Activated CD4-positive, alpha-beta T cell treated with anti-CD3 and anti-CD28 coated beads, Interleukin-2, amount 10 ng/mL, durations not matched to agents 24 days and 14 days (primary cell): Measurements from ENCODE around the gene FAM13A. TPM values are rescaled to one million over a fixed set of nuclear protein-coding genes. Genes with fewer than 3 reads are reported as not detected.
A peak's percentile ranks its signal among the peaks of the same experiment; 100 is the strongest.

ENCODE experiments used
- DNase-seq: peaks from one replicate; pipeline ENCODE4 v3.0.0; 2022
- H3K27ac Mint-ChIP-seq: one replicate; pipeline ENCODE4 v1.8.0; 2022; ENCODE audit warnings: mild to moderate bottlenecking, mixed read lengths
- H3K27me3 Mint-ChIP-seq: one replicate; pipeline ENCODE4 v1.8.0; 2022; ENCODE audit warnings: mixed read lengths
- H3K36me3 Mint-ChIP-seq: one replicate; pipeline ENCODE4 v1.8.0; 2022; ENCODE audit warnings: low read depth, mild to moderate bottlenecking, mixed read lengths
- H3K4me1 Mint-ChIP-seq: one replicate; pipeline ENCODE4 v1.8.0; 2021; ENCODE audit warnings: mixed read lengths
- H3K4me3 Mint-ChIP-seq: one replicate; pipeline ENCODE4 v1.8.0; 2022; ENCODE audit warnings: mild to moderate bottlenecking, moderate library complexity, mixed read lengths
- H3K9me3 Mint-ChIP-seq: one replicate; pipeline ENCODE4 v1.8.0; 2021; ENCODE audit warnings: mixed read lengths
- intact Hi-C: fragments of 100-400 bp; cut with micrococcal nuclease; formaldehyde crosslinking; loops from one replicate; pipeline ENCODE4 v1.15.1; 2023
- total RNA-seq: library from RNA; stranded (reverse); gene quantifications from 2 replicates; pipeline ENCODE4 v1.2.3, GENCODE V29; 2022

FAM13A gene
- total RNA-seq, 1 donor from 2014 or later: 3.0 TPM

- no peak for DNase-seq
- Mint-ChIP-seq H3K36me3 (peaks cover 44% of the 10 kb centered on the region), H3K4me3 (no peak overlapping the region), H3K27me3 (no peaks in the 10 kb centered on the region), H3K4me1 (no peaks in the 10 kb centered on the region), H3K27ac (no peak overlapping the region), H3K9me3 (no peaks in the 10 kb centered on the region)
- intact Hi-C loops: no loop called here
Observed at GRCh38 chr4:88705223-88705622, 351.8 kb downstream of the FAM13A start.

- Mint-ChIP-seq H3K9me3 (no peaks in the 10 kb centered on the region), H3K36me3 (peaks cover 36% of the 10 kb centered on the region), H3K27me3 (no peaks in the 10 kb centered on the region), H3K27ac (no peak overlapping the region), H3K4me3 (no peak overlapping the region), H3K4me1 (no peaks in the 10 kb centered on the region)
- no peak for DNase-seq
- intact Hi-C loops: no loop called here
Observed at GRCh38 chr4:88702782-88703181, 354.2 kb downstream of the FAM13A start.

GRCh38 chr4:88698519-88698918 is 358.5 kb downstream of the FAM13A start:
- Mint-ChIP-seq H3K36me3 (peaks cover 13% of the 10 kb centered on the region), H3K9me3 (no peaks in the 10 kb centered on the region), H3K27me3 (no peaks in the 10 kb centered on the region), H3K4me1 (peaks cover 8% of the 10 kb centered on the region), H3K4me3 (no peak overlapping the region), H3K27ac (no peak overlapping the region)
- intact Hi-C loops: no loop called here
- no peak for DNase-seq

DNA sequence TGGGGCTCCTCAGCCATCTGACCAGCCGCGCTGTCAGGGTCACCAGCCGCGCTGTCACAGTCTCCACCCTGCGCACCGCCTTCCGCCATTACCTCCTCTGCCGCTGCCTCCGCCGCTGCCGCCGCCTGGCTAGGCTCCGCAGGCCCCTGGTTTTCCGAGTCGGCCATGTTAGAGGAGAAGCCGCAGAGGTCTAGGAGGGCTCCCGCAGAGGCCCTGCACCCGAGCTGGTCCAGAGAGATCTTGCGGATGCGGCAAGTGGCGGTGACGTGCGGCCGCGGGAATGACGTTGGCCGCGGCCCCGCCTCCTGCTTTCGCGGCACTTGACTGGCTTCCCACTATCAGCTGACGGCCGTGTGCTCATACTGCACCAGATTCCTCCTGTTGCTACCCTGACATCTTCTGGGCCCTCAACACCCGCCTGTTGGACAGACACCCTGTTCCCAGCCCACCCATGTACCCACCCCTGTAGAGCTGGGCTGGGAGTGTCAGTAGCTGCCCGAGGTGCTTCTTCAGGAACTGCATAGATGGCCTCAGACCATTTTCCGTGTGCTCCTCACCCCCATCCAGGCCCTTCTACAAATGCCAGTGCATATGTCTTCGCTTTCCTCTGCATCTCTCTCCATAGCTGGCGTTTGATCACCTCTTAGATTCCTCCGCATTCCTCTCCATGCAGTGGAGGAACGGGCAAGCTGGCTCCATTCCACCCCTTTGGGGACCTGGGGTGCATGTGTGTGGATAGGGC is 359.2 kb downstream of the FAM13A start, which contains the start of gene NAP1L5:
Gene NAP1L5, minus strand, starts transcription at position 242 of the 742 bp plus-strand sequence. Its CDS starts 75 bp downstream, at position 167.
- peak within 1 kb of the TSS; percentile 89 for H3K4me3 Mint-ChIP-seq
- no peaks in the 10 kb centered on the region for H3K9me3 Mint-ChIP-seq
- no peaks in the 10 kb centered on the region for H3K27me3 Mint-ChIP-seq
- DNase-seq: peak; percentile 91
- H3K4me1 Mint-ChIP-seq: peaks cover 8% of the 10 kb centered on the region
- peaks cover 10% of the 10 kb centered on the region for H3K36me3 Mint-ChIP-seq
- intact Hi-C loops: no loop called here
- H3K27ac Mint-ChIP-seq: peak within 1 kb of the TSS; percentile 84

- intact Hi-C loops: no loop called here
- no peaks in the 10 kb centered on the region for H3K27me3 Mint-ChIP-seq
- H3K4me3 Mint-ChIP-seq: peak overlapping the region; percentile 89
- H3K9me3 Mint-ChIP-seq: no peaks in the 10 kb centered on the region
- H3K27ac Mint-ChIP-seq: peak overlapping the region; percentile 84
- H3K36me3 Mint-ChIP-seq: peaks cover 7% of the 10 kb centered on the region
- H3K4me1 Mint-ChIP-seq: peaks cover 8% of the 10 kb centered on the region
- peak; percentile 62 for DNase-seq
Observed at GRCh38 chr4:88697141-88697540, 359.8 kb downstream of the FAM13A start.

GRCh38 chr4:88696630-88697029 is 360.4 kb downstream of the FAM13A start:
- Mint-ChIP-seq H3K4me1 (peaks cover 8% of the 10 kb centered on the region), H3K27me3 (no peaks in the 10 kb centered on the region), H3K4me3 (peak overlapping the region; percentile 89), H3K9me3 (no peaks in the 10 kb centered on the region), H3K27ac (peak overlapping the region; percentile 84), H3K36me3 (peaks cover 7% of the 10 kb centered on the region)
- no peak for DNase-seq
- intact Hi-C loops: no loop called here

- no peak overlapping the region for H3K4me3 Mint-ChIP-seq
- no peaks in the 10 kb centered on the region for H3K27me3 Mint-ChIP-seq
- H3K27ac Mint-ChIP-seq: no peak overlapping the region
- no peak for DNase-seq
- no peaks in the 10 kb centered on the region for H3K9me3 Mint-ChIP-seq
- intact Hi-C loops: no loop called here
- peaks cover 8% of the 10 kb centered on the region for H3K4me1 Mint-ChIP-seq
- peaks cover 18% of the 10 kb centered on the region for H3K36me3 Mint-ChIP-seq
Observed at GRCh38 chr4:88693792-88694191, 363.2 kb downstream of the FAM13A start.

- no peaks in the 10 kb centered on the region for H3K27me3 Mint-ChIP-seq
- H3K4me3 Mint-ChIP-seq: no peak overlapping the region
- H3K36me3 Mint-ChIP-seq: peaks cover 32% of the 10 kb centered on the region
- intact Hi-C loops: no loop called here
- H3K4me1 Mint-ChIP-seq: peaks cover 3% of the 10 kb centered on the region
- no peak for DNase-seq
- H3K27ac Mint-ChIP-seq: no peak overlapping the region
- H3K9me3 Mint-ChIP-seq: no peaks in the 10 kb centered on the region
Observed at GRCh38 chr4:88690355-88690754, 366.6 kb downstream of the FAM13A start.

DNA sequence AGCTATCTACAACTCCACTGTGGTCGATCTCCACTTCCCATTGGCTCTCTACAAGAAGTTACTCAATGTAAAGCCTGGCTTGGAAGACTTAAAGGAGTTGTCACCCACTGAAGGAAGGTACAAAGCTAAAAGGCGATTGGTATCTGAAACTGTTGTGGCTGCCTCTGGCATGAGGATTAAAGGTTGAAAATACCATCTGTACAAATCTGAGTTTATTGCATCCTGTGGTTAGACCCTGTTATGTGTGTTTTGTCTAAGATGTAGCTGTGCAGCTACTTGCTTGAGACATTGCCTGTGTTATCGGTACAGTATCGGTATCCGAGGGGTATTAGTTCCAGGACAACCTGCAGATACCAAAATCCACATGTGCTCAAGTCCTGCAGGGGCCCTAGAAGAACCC is 375.8 kb downstream of the FAM13A start:
- H3K4me3 Mint-ChIP-seq: no peak overlapping the region
- intact Hi-C loops: no loop called here
- H3K9me3 Mint-ChIP-seq: no peaks in the 10 kb centered on the region
- H3K27ac Mint-ChIP-seq: no peak overlapping the region
- H3K27me3 Mint-ChIP-seq: no peaks in the 10 kb centered on the region
- no peak for DNase-seq
- H3K36me3 Mint-ChIP-seq: peaks cover 52% of the 10 kb centered on the region
- peaks cover 3% of the 10 kb centered on the region for H3K4me1 Mint-ChIP-seq

Other genes starting within 250 kb of the FAM13A start
- 2.6 and 3.5 TPM in 2 replicates for gene TIGD2, start 54.3 kb upstream of the FAM13A start, total RNA-seq